GM23338 (cell line): ENCODE measurements around the gene CRISPLD2. TPM values are rescaled to one million over a fixed set of nuclear protein-coding genes. Genes with fewer than 3 reads are reported as not detected.

ENCODE experiments used
- ATAC-seq: fragments of 200-7000 bp; cut with Tn5 transposase; 3 replicates; pipeline ENCODE4 v1.9.1; 2020
- DNase-seq: peaks from one replicate; pipeline ENCODE4 v3.0.0-alpha.2; 2015; ENCODE audit warnings: low spot score
- H2AFZ ChIP-seq: fragments of 200-600 bp; sonication (generic); 2 replicates; pipeline ENCODE4 v1.8.0; 2016; ENCODE audit warnings: antibody characterized with exemption, mild to moderate bottlenecking, moderate library complexity
- H3F3A ChIP-seq: fragments of 200-600 bp; sonication (generic); replicated peaks from 2 replicates; pipeline ENCODE4 v1.8.0; 2017; ENCODE audit warnings: antibody characterized with exemption, mixed run types, low read depth
- H3K27ac ChIP-seq: fragments of 200-600 bp; sonication (generic); 2 replicates; pipeline ENCODE4 v1.6.1; 2016; ENCODE audit warnings: low read depth
- H3K27me3 ChIP-seq: fragments of 200-600 bp; sonication (generic); 2 replicates; pipeline ENCODE4 v1.8.0; 2016; ENCODE audit warnings: mild to moderate bottlenecking, mixed run types, moderate library complexity; ENCODE audit not compliant: insufficient read depth
- H3K36me3 ChIP-seq: fragments of 200-600 bp; sonication (generic); 2 replicates; pipeline ENCODE4 v1.8.0; 2016; ENCODE audit warnings: mild to moderate bottlenecking; ENCODE audit not compliant: insufficient read depth
- H3K4me1 ChIP-seq: fragments of 200-600 bp; sonication (generic); 2 replicates; pipeline ENCODE4 v1.8.0; 2016; ENCODE audit warnings: mild to moderate bottlenecking, moderate library complexity; ENCODE audit not compliant: insufficient read depth
- H3K4me2 ChIP-seq: fragments of 200-600 bp; sonication (generic); 2 replicates; pipeline ENCODE4 v1.7.1; 2017; ENCODE audit warnings: mixed run types
- H3K4me3 ChIP-seq: fragments of 200-600 bp; sonication (generic); 2 replicates; pipeline ENCODE4 v1.6.1; 2016; ENCODE audit warnings: mixed run types
- H3K79me2 ChIP-seq: fragments of 200-600 bp; sonication (generic); replicated peaks from 2 replicates; pipeline ENCODE4 v1.8.0; 2017; ENCODE audit warnings: mild to moderate bottlenecking; ENCODE audit not compliant: insufficient read depth
- H3K9me2 ChIP-seq: fragments of 200-600 bp; sonication (generic); 2 replicates; pipeline ENCODE4 v1.8.0; 2017; ENCODE audit not compliant: insufficient read depth
- H4K20me1 ChIP-seq: fragments of 200-600 bp; sonication (generic); replicated peaks from 2 replicates; pipeline ENCODE4 v1.8.0; 2017; ENCODE audit warnings: mild to moderate bottlenecking; ENCODE audit not compliant: insufficient read depth
- H3K27ac Mint-ChIP-seq: 2 replicates; pipeline ENCODE4 v1.8.0; 2020; ENCODE audit warnings: inconsistent platforms, mild to moderate bottlenecking, moderate library complexity, mixed read lengths
- H3K27me3 Mint-ChIP-seq: 3 replicates; pipeline ENCODE4 v1.8.0; 2022; ENCODE audit warnings: low read depth, mild to moderate bottlenecking, moderate library complexity, mixed read lengths, inconsistent platforms; ENCODE audit not compliant: insufficient read depth, poor library complexity
- H3K36me3 Mint-ChIP-seq: 3 replicates; pipeline ENCODE4 v1.8.0; 2021; ENCODE audit warnings: low read depth, mild to moderate bottlenecking, inconsistent platforms, moderate library complexity, mixed read lengths
- H3K4me1 Mint-ChIP-seq: 3 replicates; pipeline ENCODE4 v1.8.0; 2020; ENCODE audit warnings: mild to moderate bottlenecking, inconsistent platforms, mixed read lengths
- H3K4me3 Mint-ChIP-seq: 3 replicates; pipeline ENCODE4 v1.8.0; 2021; ENCODE audit warnings: moderate library complexity, mild to moderate bottlenecking, inconsistent platforms, mixed read lengths
- H3K9me3 Mint-ChIP-seq: 3 replicates; pipeline ENCODE4 v1.8.0; 2020; ENCODE audit warnings: moderate library complexity, mild to moderate bottlenecking, inconsistent platforms, mixed read lengths
- CREB1 ChIP-seq: fragments of 250-450 bp; sonication (Bioruptor Pico); IDR thresholded peaks from 2 replicates; pipeline ENCODE4 v1.5.0; 2020; ENCODE audit warnings: low read depth, mild to moderate bottlenecking, moderate library complexity
- CTCF ChIP-seq, 2 experiments: fragments of 200-600 bp in 1 of 2; sonication (generic) in 1 of 2; conservative IDR thresholded peaks; 2 replicates each; pipeline versions ENCODE4 v1.5.1 to v1.6.1; 2016 to 2017; ENCODE audit warnings: antibody characterized with exemption in 2 of 2, low read depth in 2 of 2, mild to moderate bottlenecking in 2 of 2, moderate library complexity in 1 of 2
- ETS1 ChIP-seq: IDR thresholded peaks from 2 replicates; pipeline ENCODE4 v1.6.1; 2016; ENCODE audit warnings: antibody characterized with exemption
- EZH2 ChIP-seq: fragments of 200-600 bp; sonication (generic); IDR thresholded peaks from one replicate; pipeline ENCODE4 v1.8.0; 2017; ENCODE audit warnings: antibody characterized with exemption, mild to moderate bottlenecking, low read depth; ENCODE audit not compliant: unreplicated experiment
- EZH2phosphoT487 ChIP-seq: fragments of 200-600 bp; sonication (generic); IDR thresholded peaks from one replicate; pipeline ENCODE4 v1.8.1; 2018; ENCODE audit warnings: antibody characterized with exemption; ENCODE audit not compliant: unreplicated experiment
- JUNB ChIP-seq: IDR thresholded peaks from one replicate; pipeline ENCODE4 v1.6.1; 2016; ENCODE audit warnings: antibody characterized with exemption; ENCODE audit not compliant: unreplicated experiment
- NANOG ChIP-seq: IDR thresholded peaks from 2 replicates; pipeline ENCODE4 v1.6.1; 2016; ENCODE audit warnings: antibody characterized with exemption, borderline replicate concordance
- POLR2AphosphoS5 ChIP-seq: IDR thresholded peaks from 2 replicates; pipeline ENCODE4 v1.6.1; 2016; ENCODE audit warnings: antibody characterized with exemption, low read depth
- STAT1 ChIP-seq: IDR thresholded peaks from one replicate; pipeline ENCODE4 v1.6.1; 2016; ENCODE audit warnings: antibody characterized with exemption; ENCODE audit not compliant: unreplicated experiment
- ZNF114 ChIP-seq: fragments of 250-450 bp; sonication (Bioruptor Pico); IDR thresholded peaks from 2 replicates; pipeline ENCODE4 v1.5.0; 2020; ENCODE audit warnings: mild to moderate bottlenecking, moderate library complexity
- ZNF331 ChIP-seq: fragments of 250-450 bp; sonication (Bioruptor Pico); IDR thresholded peaks from 2 replicates; pipeline ENCODE4 v1.5.0; 2020; ENCODE audit warnings: low read depth, mild to moderate bottlenecking, moderate library complexity
- ZNF462 ChIP-seq: fragments of 250-450 bp; sonication (Bioruptor Pico); IDR thresholded peaks from 2 replicates; pipeline ENCODE4 v1.5.0; 2020; ENCODE audit warnings: mild to moderate bottlenecking, moderate library complexity
- polyA plus RNA-seq: library from polyadenylated mRNA; unstranded; fragments of >200 nt; fragmentation: Nextera tagmentation; extraction: Ambion mirVana; gene quantifications from 2 replicates; pipeline ENCODE4 v1.2.1, GENCODE V29; 2016
- total RNA-seq: library from RNA; depleted of rRNA; stranded (reverse); fragments of >200 nt; shearing (Covaris generic); gene quantifications from 2 replicates; pipeline ENCODE4 v1.2.3, GENCODE V29; 2014
- TF ChIP-seq, protein P1 (sequence below): IDR thresholded peaks from one replicate; pipeline ENCODE4 v1.6.1; 2018; ENCODE audit warnings: antibody characterized with exemption; ENCODE audit not compliant: unreplicated experiment

Gene CRISPLD2
- total and polyA plus RNA-seq, 2 experiments from 2014 or later, result 2.6 to 8.3 TPM

DNA sequence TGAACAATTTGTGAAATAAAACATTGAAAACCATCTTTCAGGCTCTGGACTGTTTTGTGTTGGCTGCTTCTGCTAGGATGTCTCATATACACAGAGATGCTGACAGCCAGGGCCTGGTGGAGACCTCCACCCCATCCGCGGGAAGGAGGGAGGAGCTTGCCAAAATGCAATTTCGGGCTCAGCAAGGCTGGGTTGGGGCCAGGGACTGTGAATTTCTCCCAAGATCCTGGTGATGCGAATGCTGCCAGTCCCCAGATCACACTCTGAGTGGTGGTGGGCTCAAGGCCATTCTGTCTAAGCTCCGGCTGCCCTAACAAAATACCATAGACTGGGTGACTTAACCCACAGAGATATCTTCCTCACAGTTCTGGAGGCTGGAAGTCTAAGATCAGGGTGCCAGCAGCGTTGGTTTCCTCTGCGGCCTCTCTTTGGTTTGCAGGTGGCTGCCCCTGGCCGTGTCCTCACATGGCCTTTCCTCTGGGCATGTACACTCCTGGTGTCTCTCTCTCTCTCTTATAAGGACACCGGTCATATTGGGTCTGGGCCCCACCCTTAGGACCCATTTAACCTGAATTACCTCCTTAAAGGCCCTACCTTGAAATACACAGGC is 89.8 kb downstream of the CRISPLD2 start:
- Histone ChIP-seq H3K27ac (no peak overlapping the region), H3K79me2 (no peaks in the 10 kb centered on the region), H3K4me3 (no peak overlapping the region), H3K27me3 (no peaks in the 10 kb centered on the region), H2AFZ (no peak overlapping the region), H4K20me1 (no peaks in the 10 kb centered on the region), H3F3A (no peaks in the 10 kb centered on the region), H3K9me2 (no peaks in the 10 kb centered on the region), H3K4me1 (no peaks in the 10 kb centered on the region), H3K36me3 (no peaks in the 10 kb centered on the region), H3K4me2 (no peak overlapping the region)
- TF ChIP-seq ETS1 (no peak), CREB1 (no peak), ZNF331 (CRISPR knock-in tag) (no peak), STAT1 (no peak), CTCF (conservative IDR thresholded peaks at IDR 0.05; ENCODE audit: low read depth in 2 of 2) (no peak), ZNF462 (CRISPR knock-in tag) (no peak), JUNB (no peak), NANOG (no peak), EZH2 (no peak), ZNF114 (no peak), POLR2AphosphoS5 (no peak), EZH2phosphoT487 (no peak)
- TF ChIP-seq, protein P1, sequence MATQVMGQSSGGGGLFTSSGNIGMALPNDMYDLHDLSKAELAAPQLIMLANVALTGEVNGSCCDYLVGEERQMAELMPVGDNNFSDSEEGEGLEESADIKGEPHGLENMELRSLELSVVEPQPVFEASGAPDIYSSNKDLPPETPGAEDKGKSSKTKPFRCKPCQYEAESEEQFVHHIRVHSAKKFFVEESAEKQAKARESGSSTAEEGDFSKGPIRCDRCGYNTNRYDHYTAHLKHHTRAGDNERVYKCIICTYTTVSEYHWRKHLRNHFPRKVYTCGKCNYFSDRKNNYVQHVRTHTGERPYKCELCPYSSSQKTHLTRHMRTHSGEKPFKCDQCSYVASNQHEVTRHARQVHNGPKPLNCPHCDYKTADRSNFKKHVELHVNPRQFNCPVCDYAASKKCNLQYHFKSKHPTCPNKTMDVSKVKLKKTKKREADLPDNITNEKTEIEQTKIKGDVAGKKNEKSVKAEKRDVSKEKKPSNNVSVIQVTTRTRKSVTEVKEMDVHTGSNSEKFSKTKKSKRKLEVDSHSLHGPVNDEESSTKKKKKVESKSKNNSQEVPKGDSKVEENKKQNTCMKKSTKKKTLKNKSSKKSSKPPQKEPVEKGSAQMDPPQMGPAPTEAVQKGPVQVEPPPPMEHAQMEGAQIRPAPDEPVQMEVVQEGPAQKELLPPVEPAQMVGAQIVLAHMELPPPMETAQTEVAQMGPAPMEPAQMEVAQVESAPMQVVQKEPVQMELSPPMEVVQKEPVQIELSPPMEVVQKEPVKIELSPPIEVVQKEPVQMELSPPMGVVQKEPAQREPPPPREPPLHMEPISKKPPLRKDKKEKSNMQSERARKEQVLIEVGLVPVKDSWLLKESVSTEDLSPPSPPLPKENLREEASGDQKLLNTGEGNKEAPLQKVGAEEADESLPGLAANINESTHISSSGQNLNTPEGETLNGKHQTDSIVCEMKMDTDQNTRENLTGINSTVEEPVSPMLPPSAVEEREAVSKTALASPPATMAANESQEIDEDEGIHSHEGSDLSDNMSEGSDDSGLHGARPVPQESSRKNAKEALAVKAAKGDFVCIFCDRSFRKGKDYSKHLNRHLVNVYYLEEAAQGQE, result no peak
- ATAC-seq (no peak), DNase-seq (no peak)
- no peak overlapping the region for H3K27ac Mint-ChIP-seq
- H3K27me3 Mint-ChIP-seq, result peaks cover 9% of the 10 kb centered on the region
- no peak overlapping the region for H3K4me3 Mint-ChIP-seq
- no peaks in the 10 kb centered on the region for H3K4me1 Mint-ChIP-seq
- H3K9me3 Mint-ChIP-seq, result no peaks in the 10 kb centered on the region
- no peaks in the 10 kb centered on the region for H3K36me3 Mint-ChIP-seq
